ENCODE data around the gene RPAP3.

DNA sequence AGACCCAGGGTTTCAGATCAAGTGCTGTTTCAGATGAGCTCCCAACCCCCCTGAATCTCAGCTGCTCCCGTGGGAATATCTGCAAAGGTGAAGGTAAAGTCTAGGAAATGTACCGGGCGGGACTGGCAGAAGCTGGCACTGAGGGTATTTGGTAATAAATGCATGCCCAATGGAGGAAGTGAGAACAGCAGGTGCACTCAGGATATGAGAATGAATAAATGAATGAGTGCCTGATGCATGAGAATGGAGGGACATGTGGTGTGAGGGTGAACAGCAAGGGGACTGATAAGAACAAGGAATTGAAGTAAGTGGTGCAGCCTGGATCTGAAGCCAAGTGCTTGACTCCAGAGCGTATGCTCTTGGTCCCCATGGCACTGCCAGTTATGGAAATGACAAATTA, 41.3 kb upstream of the RPAP3 start:
- TF ChIP-seq, protein P1, sequence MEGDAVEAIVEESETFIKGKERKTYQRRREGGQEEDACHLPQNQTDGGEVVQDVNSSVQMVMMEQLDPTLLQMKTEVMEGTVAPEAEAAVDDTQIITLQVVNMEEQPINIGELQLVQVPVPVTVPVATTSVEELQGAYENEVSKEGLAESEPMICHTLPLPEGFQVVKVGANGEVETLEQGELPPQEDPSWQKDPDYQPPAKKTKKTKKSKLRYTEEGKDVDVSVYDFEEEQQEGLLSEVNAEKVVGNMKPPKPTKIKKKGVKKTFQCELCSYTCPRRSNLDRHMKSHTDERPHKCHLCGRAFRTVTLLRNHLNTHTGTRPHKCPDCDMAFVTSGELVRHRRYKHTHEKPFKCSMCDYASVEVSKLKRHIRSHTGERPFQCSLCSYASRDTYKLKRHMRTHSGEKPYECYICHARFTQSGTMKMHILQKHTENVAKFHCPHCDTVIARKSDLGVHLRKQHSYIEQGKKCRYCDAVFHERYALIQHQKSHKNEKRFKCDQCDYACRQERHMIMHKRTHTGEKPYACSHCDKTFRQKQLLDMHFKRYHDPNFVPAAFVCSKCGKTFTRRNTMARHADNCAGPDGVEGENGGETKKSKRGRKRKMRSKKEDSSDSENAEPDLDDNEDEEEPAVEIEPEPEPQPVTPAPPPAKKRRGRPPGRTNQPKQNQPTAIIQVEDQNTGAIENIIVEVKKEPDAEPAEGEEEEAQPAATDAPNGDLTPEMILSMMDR (IDR thresholded peaks at IDR 0.05 in 8 of 11, conservative IDR thresholded peaks at IDR 0.05 in 3 of 11): peak in 2 of 11 experiments; percentile 18 to 19
- TF ChIP-seq POLR2AphosphoS5 (IDR thresholded peaks at IDR 0.05): no peak
- no peak for TF ChIP-seq POLR2A (IDR thresholded peaks at IDR 0.05)

All from spleen (tissue), 7 donors.